Panc1 (cell line): ENCODE results near the gene ANKRD13C. TPM values are rescaled to one million over a fixed set of nuclear protein-coding genes. Genes with fewer than 3 reads are reported as not detected.
A peak's percentile ranks its signal among the peaks of the same experiment; 100 is the strongest.
"Not testable (repeated sequence)": the region's sequence is repeated elsewhere in the genome, so short reads cannot be mapped to it uniquely, and the experiment has no call there.

Source experiments
- ATAC-seq: fragments of 200-7000 bp; cut with Tn5 transposase; 2 replicates; pipeline ENCODE4 v1.9.1; 2020; ENCODE audit warnings: mild to moderate bottlenecking, moderate library complexity
- BruUV-seq: library from RNA; stranded (reverse); fragments of 400-500 nt; replicated peaks from 2 replicates; lab custom pipeline; 2021; lab: Mats Ljungman, UMichigan
- CTCF ChIA-PET: fragments of 300-600 bp; sonication (Branson Sonifier 250); formaldehyde crosslinking; loops from one replicate; lab custom pipeline; 2022; ENCODE audit warnings: antibody characterized with exemption; lab: Charles Lee
- POLR2A ChIA-PET: fragments of 300-600 bp; sonication (Branson Sonifier 250); formaldehyde crosslinking; loops from one replicate; lab custom pipeline; 2022; ENCODE audit warnings: antibody characterized with exemption; lab: Charles Lee
- DNase-seq: peaks from one replicate; pipeline ENCODE4 v3.0.0-alpha.2; 2010; ENCODE audit warnings: low read depth, low spot score
- H3K27ac ChIP-seq: 2 replicates; pipeline ENCODE4 v1.5.1; 2011; ENCODE audit warnings: mild to moderate bottlenecking, low read length, inconsistent platforms
- H3K27me3 ChIP-seq: fragments of 200-500 bp; sonication (Bioruptor generic); 2 replicates; pipeline ENCODE4 v1.6.0; 2014; ENCODE audit warnings: low read length, inconsistent platforms; ENCODE audit not compliant: control insufficient read depth, insufficient read depth
- H3K36me3 ChIP-seq: fragments of 200-500 bp; sonication (Bioruptor generic); 2 replicates; pipeline ENCODE4 v1.5.1; 2014; ENCODE audit warnings: inconsistent platforms, mild to moderate bottlenecking, low read length, moderate library complexity; ENCODE audit not compliant: control insufficient read depth, insufficient read depth
- H3K4me1 ChIP-seq: 2 replicates; pipeline ENCODE4 v1.5.1; 2011; ENCODE audit warnings: inconsistent platforms, mild to moderate bottlenecking, low read length, moderate library complexity; ENCODE audit not compliant: control insufficient read depth, insufficient read depth
- H3K4me3 ChIP-seq, 2 experiments: 2 replicates each; pipeline ENCODE4 v1.5.1; 2011 to 2012; ENCODE audit warnings: low read depth in 2 of 2, low read length in 2 of 2, mild to moderate bottlenecking in 2 of 2, inconsistent platforms in 1 of 2, moderate library complexity in 1 of 2
- H3K9me3 ChIP-seq: fragments of 200-500 bp; sonication (Bioruptor generic); 2 replicates; pipeline ENCODE4 v1.5.1; 2014; ENCODE audit warnings: low read depth, mild to moderate bottlenecking, inconsistent platforms, low read length, moderate library complexity; ENCODE audit not compliant: control insufficient read depth, insufficient read depth
- POLR2AphosphoS5 ChIP-seq: IDR thresholded peaks from 2 replicates; pipeline ENCODE4 v1.6.1; 2012; ENCODE audit warnings: mild to moderate bottlenecking, low read depth, low read length, moderate library complexity
- REST ChIP-seq, 2 experiments: IDR thresholded peaks; 2 replicates each; pipeline ENCODE4 v1.6.1; 2011 to 2012; ENCODE audit warnings: low read depth in 2 of 2, control low read depth in 1 of 2, low read length in 1 of 2, mild to moderate bottlenecking in 1 of 2, moderate library complexity in 1 of 2; ENCODE audit not compliant: insufficient read depth in 1 of 2
- SIN3A ChIP-seq: IDR thresholded peaks from 2 replicates; pipeline ENCODE4 v1.6.1; 2012; ENCODE audit warnings: low read depth, mild to moderate bottlenecking, low read length, moderate library complexity, borderline replicate concordance; ENCODE audit not compliant: insufficient read depth
- TCF7L2 ChIP-seq: IDR thresholded peaks from 2 replicates; pipeline ENCODE4 v1.6.1; 2011; ENCODE audit warnings: mild to moderate bottlenecking, low read depth, low read length, inconsistent platforms
- in situ Hi-C: cut with HindIII; loops from 2 replicates; pipeline ENCODE4 v1.10.0; 2016; ENCODE audit warnings: low sequenced_read_pairs, low pct_unique_long_range_greater_than_20kb
- intact Hi-C: fragments of 100-400 bp; cut with micrococcal nuclease; formaldehyde crosslinking; loops from one replicate; pipeline ENCODE4 v1.10.0; 2022; ENCODE audit not compliant: unreplicated experiment
- total RNA-seq: library from RNA; stranded (reverse); gene quantifications from one replicate; pipeline ENCODE4 v1.2.1, GENCODE V29; 2021; ENCODE audit not compliant: unreplicated experiment
- TF ChIP-seq, protein P1 (sequence below): fragments of 450-650 bp; IDR thresholded peaks from 2 replicates; pipeline ENCODE4 v1.5.1; 2017; ENCODE audit warnings: mild to moderate bottlenecking

ANKRD13C gene
- total RNA-seq, 1 experiment from 2014 or later, result 20.7 TPM

DNA sequence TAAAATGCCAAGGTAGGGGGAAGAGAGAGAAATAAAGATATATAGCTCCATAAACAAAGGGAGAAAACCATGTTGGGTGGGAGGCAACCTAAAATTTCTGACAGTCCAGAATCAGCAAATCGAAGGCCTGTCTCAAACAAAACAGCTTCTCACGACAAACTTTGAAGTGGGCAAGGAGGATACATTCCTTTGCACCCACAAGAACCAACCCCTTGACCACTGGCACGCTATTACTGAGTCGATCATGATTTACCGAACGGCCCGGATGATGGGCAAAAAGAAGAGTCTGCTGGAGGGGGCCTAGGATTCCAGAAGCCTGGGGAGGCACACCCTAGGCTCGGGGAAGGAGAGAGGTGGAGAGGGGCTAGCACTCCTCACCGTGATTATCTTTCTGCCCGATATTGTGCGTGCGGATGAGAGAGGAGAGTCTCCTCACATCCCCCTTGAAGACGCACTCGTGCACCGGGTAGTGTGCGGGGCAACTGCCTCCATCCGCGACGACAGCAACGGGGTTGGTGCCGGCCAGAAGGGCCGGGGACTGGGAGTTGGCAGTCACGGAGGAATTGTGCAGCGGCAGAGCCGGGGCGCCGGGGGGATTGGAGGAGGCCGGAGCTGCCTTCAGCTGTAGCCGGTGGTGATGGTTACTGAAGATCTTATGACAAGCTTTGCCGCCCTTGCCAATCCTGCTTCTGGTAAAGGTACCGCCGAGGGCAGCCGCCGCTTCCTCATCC lies 756 bp downstream of the ANKRD13C start:
- Histone ChIP-seq H3K27ac (peak overlapping the region; percentile 97), H3K4me3 (peak overlapping the region; percentile 92 to 97), H3K9me3 (no peaks in the 10 kb centered on the region), H3K4me1 (peaks cover 9% of the 10 kb centered on the region; the same call in 1 of the 2 replicates), H3K27me3 (no peaks in the 10 kb centered on the region), H3K36me3 (no peaks in the 10 kb centered on the region; the same call in none of the 2 replicates)
- intact Hi-C loops (no loop called here), in situ Hi-C loops (no loop called here)
- TF ChIP-seq TCF7L2 (no peak), POLR2AphosphoS5 (no peak), SIN3A (no peak), REST (IDR thresholded peaks at IDR 0.05; ENCODE audit: insufficient read depth in 1 of 2, low read depth in 2 of 2, low read length in 1 of 2) (no peak)
- TF ChIP-seq, protein P1, sequence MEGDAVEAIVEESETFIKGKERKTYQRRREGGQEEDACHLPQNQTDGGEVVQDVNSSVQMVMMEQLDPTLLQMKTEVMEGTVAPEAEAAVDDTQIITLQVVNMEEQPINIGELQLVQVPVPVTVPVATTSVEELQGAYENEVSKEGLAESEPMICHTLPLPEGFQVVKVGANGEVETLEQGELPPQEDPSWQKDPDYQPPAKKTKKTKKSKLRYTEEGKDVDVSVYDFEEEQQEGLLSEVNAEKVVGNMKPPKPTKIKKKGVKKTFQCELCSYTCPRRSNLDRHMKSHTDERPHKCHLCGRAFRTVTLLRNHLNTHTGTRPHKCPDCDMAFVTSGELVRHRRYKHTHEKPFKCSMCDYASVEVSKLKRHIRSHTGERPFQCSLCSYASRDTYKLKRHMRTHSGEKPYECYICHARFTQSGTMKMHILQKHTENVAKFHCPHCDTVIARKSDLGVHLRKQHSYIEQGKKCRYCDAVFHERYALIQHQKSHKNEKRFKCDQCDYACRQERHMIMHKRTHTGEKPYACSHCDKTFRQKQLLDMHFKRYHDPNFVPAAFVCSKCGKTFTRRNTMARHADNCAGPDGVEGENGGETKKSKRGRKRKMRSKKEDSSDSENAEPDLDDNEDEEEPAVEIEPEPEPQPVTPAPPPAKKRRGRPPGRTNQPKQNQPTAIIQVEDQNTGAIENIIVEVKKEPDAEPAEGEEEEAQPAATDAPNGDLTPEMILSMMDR, result no peak
- ATAC-seq, result peak; percentile 70
- POLR2A ChIA-PET, result interaction anchor here (0.5 to 1.3 kb wide), 3 partner anchors 14 to 141 kb away, joined by 3 to 5 read pairs (median 4); partner anchors contain the start of gene CTH
- no peak for DNase-seq
- CTCF ChIA-PET, result no interaction called here
- BruUV-seq, result no TSS peak

- Histone ChIP-seq H3K27me3 (no peaks in the 10 kb centered on the region), H3K9me3 (no peaks in the 10 kb centered on the region), H3K4me3 (peak overlapping the region; percentile 92 to 97), H3K36me3 (no peaks in the 10 kb centered on the region; the same call in none of the 2 replicates), H3K4me1 (peaks cover 9% of the 10 kb centered on the region; the same call in 1 of the 2 replicates), H3K27ac (peak overlapping the region; percentile 97)
- intact Hi-C loops, result no loop called here
- ChIA-PET POLR2A (interaction anchor here (0.6 kb wide), 1 partner anchor 48 kb away, joined by 3 read pairs; no protein-coding TSS in a partner anchor), CTCF (no interaction called here)
- BruUV-seq, result TSS peak; percentile 65
- no peak for ATAC-seq
- in situ Hi-C loops, result no loop called here
- TF ChIP-seq TCF7L2 (no peak), POLR2AphosphoS5 (no peak), REST (IDR thresholded peaks at IDR 0.05; ENCODE audit: insufficient read depth in 1 of 2, low read depth in 2 of 2, low read length in 1 of 2) (no peak), SIN3A (no peak)
- TF ChIP-seq, protein P1, result no peak
- DNase-seq, result no peak
Observed at GRCh38 chr1:70353044-70353443, 1.5 kb downstream of the ANKRD13C start.

- ATAC-seq, H3K4me3 ChIP-seq, in situ Hi-C loops, H3K36me3 ChIP-seq, CTCF ChIA-PET, DNase-seq, intact Hi-C loops, H3K9me3 ChIP-seq, H3K27me3 ChIP-seq, H3K27ac ChIP-seq, BruUV-seq, H3K4me1 ChIP-seq: not testable (repeated sequence)
- POLR2A ChIA-PET, result interaction anchor here (0.7 kb wide), 1 partner anchor 137 kb away, joined by 3 read pairs; no protein-coding TSS in a partner anchor
Observed at GRCh38 chr1:70349799-70350198, 4.7 kb downstream of the ANKRD13C start.
